HepG2 (cell line): ENCODE measurements around the gene DDRGK1. TPM values are rescaled to one million over a fixed set of nuclear protein-coding genes. Genes with fewer than 3 reads are reported as not detected.

Experiments
- ADNP ChIP-seq: sonication (generic); formaldehyde crosslinking; IDR thresholded peaks from 2 replicates; pipeline ENCODE4 v1.4.0; 2020; ENCODE audit warnings: missing genetic modification reagents
- ETS1 ChIP-seq: sonication (generic); formaldehyde crosslinking; IDR thresholded peaks from 2 replicates; pipeline ENCODE4 v1.4.0; 2020; ENCODE audit warnings: missing genetic modification reagents
- HNF1B ChIP-seq: sonication (generic); formaldehyde crosslinking; IDR thresholded peaks from 2 replicates; pipeline ENCODE4 v1.5.1; 2020; ENCODE audit warnings: mild to moderate bottlenecking, moderate library complexity, missing genetic modification reagents
- KDM5B ChIP-seq: sonication (generic); formaldehyde crosslinking; IDR thresholded peaks from 2 replicates; pipeline ENCODE4 v1.4.0; 2020; ENCODE audit warnings: missing genetic modification reagents, mild to moderate bottlenecking, borderline replicate concordance
- MXD3 ChIP-seq: IDR thresholded peaks from 2 replicates; pipeline ENCODE4 v1.6.1; 2016; ENCODE audit warnings: mild to moderate bottlenecking, missing biosample characterization, missing genetic modification reagents
- PHF5A ChIP-seq: IDR thresholded peaks from one replicate; pipeline ENCODE4 v1.6.1; 2018; ENCODE audit warnings: low read depth, missing genetic modification reagents; ENCODE audit not compliant: unreplicated experiment
- PPARG ChIP-seq: conservative IDR thresholded peaks from 2 replicates; pipeline ENCODE4 v1.6.1; 2016; ENCODE audit warnings: missing biosample characterization, missing genetic modification reagents
- RBAK ChIP-seq: sonication (generic); formaldehyde crosslinking; IDR thresholded peaks from 2 replicates; pipeline ENCODE4 v1.5.1; 2020; ENCODE audit warnings: mild to moderate bottlenecking, missing genetic modification reagents
- SALL1 ChIP-seq: sonication (generic); formaldehyde crosslinking; IDR thresholded peaks from 2 replicates; pipeline ENCODE4 v1.8.0; 2022; ENCODE audit warnings: mild to moderate bottlenecking, missing genetic modification reagents
- SRSF1 ChIP-seq: fragments of 200-400 bp; formaldehyde crosslinking; optimal IDR thresholded peaks from 2 replicates; pipeline ENCODE3; 2017; ENCODE audit warnings: mild to moderate bottlenecking, low read depth, low read length, moderate library complexity
- U2AF2 ChIP-seq: fragments of 200-400 bp; formaldehyde crosslinking; IDR thresholded peaks from 2 replicates; pipeline ENCODE4 v1.6.1; 2017; ENCODE audit warnings: low read depth, mild to moderate bottlenecking, low read length
- YEATS2 ChIP-seq: sonication (generic); formaldehyde crosslinking; IDR thresholded peaks from 2 replicates; pipeline ENCODE4 v1.4.0; 2020; ENCODE audit warnings: missing genetic modification reagents, borderline replicate concordance
- ZNF326 ChIP-seq: sonication (generic); formaldehyde crosslinking; IDR thresholded peaks from 2 replicates; pipeline ENCODE4 v1.4.0; 2020; ENCODE audit warnings: missing genetic modification reagents, borderline replicate concordance
- ZNF335 ChIP-seq: sonication (generic); formaldehyde crosslinking; IDR thresholded peaks from 2 replicates; pipeline ENCODE4 v1.4.0; 2020; ENCODE audit warnings: missing genetic modification reagents
- ZNF382 ChIP-seq: sonication (generic); formaldehyde crosslinking; IDR thresholded peaks from 2 replicates; pipeline ENCODE4 v1.5.0; 2020; ENCODE audit warnings: missing genetic modification reagents, mild to moderate bottlenecking, borderline replicate concordance
- ZNF513 ChIP-seq: sonication (generic); formaldehyde crosslinking; conservative IDR thresholded peaks from 2 replicates; pipeline ENCODE4 v1.5.0; 2020; ENCODE audit warnings: missing genetic modification reagents
- ZNF550 ChIP-seq: sonication (generic); formaldehyde crosslinking; IDR thresholded peaks from 2 replicates; pipeline ENCODE4 v1.4.0; 2020; ENCODE audit warnings: mild to moderate bottlenecking, missing genetic modification reagents, borderline replicate concordance
- ZNF569 ChIP-seq: sonication (generic); formaldehyde crosslinking; IDR thresholded peaks from 2 replicates; pipeline ENCODE4 v1.5.0; 2020; ENCODE audit warnings: mild to moderate bottlenecking, missing genetic modification reagents, moderate library complexity, borderline replicate concordance
- ZNF614 ChIP-seq: IDR thresholded peaks from 2 replicates; pipeline ENCODE4 v1.6.1; 2018; ENCODE audit warnings: missing biosample characterization, missing genetic modification reagents, inconsistent platforms, borderline replicate concordance
- ZNF749 ChIP-seq: sonication (generic); formaldehyde crosslinking; IDR thresholded peaks from 2 replicates; pipeline ENCODE4 v1.8.0; 2022; ENCODE audit warnings: mild to moderate bottlenecking, missing genetic modification reagents, moderate library complexity, borderline replicate concordance
- ZNF772 ChIP-seq: sonication (generic); formaldehyde crosslinking; IDR thresholded peaks from 2 replicates; pipeline ENCODE4 v1.5.0; 2020; ENCODE audit warnings: mild to moderate bottlenecking, missing genetic modification reagents
- ZNF777 ChIP-seq: sonication (generic); formaldehyde crosslinking; IDR thresholded peaks from 2 replicates; pipeline ENCODE4 v1.4.0; 2020; ENCODE audit warnings: missing genetic modification reagents
- ZSCAN5A ChIP-seq: sonication (generic); formaldehyde crosslinking; IDR thresholded peaks from 2 replicates; pipeline ENCODE4 v1.8.0; 2022; ENCODE audit warnings: mild to moderate bottlenecking, missing genetic modification reagents, borderline replicate concordance
- polyA plus RNA-seq, 8 experiments: library from polyadenylated mRNA; depleted of rRNA in 3 of 8; stranded (reverse) in 7 of 8; unstranded in 1 of 8; fragments of >200 nt; fragmentation: Illumina TruSeq in 4 of 8; extraction: Trizol in 4 of 8; gene quantifications; 2 replicates each; pipeline versions ENCODE4 v1.2.1 to v1.2.3, GENCODE V29; 2011 to 2016; ENCODE audit warnings: low read depth in 4 of 8, missing spikeins in 1 of 8, mixed read lengths in 1 of 8; ENCODE audit not compliant: insufficient read depth in 1 of 8
- total RNA-seq, 5 experiments: library from RNA; depleted of rRNA; stranded (reverse); fragments of >200 nt; fragmentation: Illumina TruSeq; extraction: Trizol; gene quantifications; 2 replicates each; pipeline ENCODE4 v1.2.3, GENCODE V29; 2016; ENCODE audit warnings: low read depth in 1 of 5

The DDRGK1 gene
- total and polyA plus RNA-seq, 2 of the 13 experiments (the other 11 are each of a cell fraction or from before 2014, with no cell fraction given) = 96.7 to 149 TPM

GRCh38 chr20:3250091-3250504 is 45.6 kb upstream of the DDRGK1 start (continued):
- 0 out of 2 replicates have a peak, but pooled peaks have one; percentile 60 for TF ChIP-seq ZNF550
- TF ChIP-seq PHF5A (CRISPR knock-in tag) = peak; percentile 76
- TF ChIP-seq SALL1 = peak; percentile 78
- no peak for TF ChIP-seq RBAK (CRISPR knock-in tag)
- TF ChIP-seq MXD3 (CRISPR knock-in tag) = no peak; the same call in 1 of the 2 replicates
- peak; percentile 56; the same call in 1 of the 2 replicates for TF ChIP-seq PPARG (CRISPR knock-in tag)
- peak; percentile 39; the same call in 1 of the 2 replicates for TF ChIP-seq ADNP (CRISPR knock-in tag)
- no peak for TF ChIP-seq ZSCAN5A (CRISPR knock-in tag)
- TF ChIP-seq ZNF614 (CRISPR knock-in tag) = no peak
- TF ChIP-seq ZNF382 (CRISPR knock-in tag) = no peak
- TF ChIP-seq ZNF772 (CRISPR knock-in tag) = peak; percentile 69; the same call in 1 of the 2 replicates
- TF ChIP-seq KDM5B (CRISPR knock-in tag) = peak; percentile 63; the same call in 1 of the 2 replicates
- no peak for TF ChIP-seq ZNF513
- TF ChIP-seq U2AF2 = no peak
- TF ChIP-seq HNF1B (CRISPR knock-in tag) = peak; percentile 37; the same call in 1 of the 2 replicates
- TF ChIP-seq ZNF326 = no peak
- no peak for TF ChIP-seq ZNF569 (CRISPR knock-in tag)
- no peak for TF ChIP-seq SRSF1
- peak; percentile 57; the same call in 1 of the 2 replicates for TF ChIP-seq ZNF749
- TF ChIP-seq YEATS2 (CRISPR knock-in tag) = no peak
- 0 out of 2 replicates have a peak, but pooled peaks have one; percentile 70 for TF ChIP-seq ZNF335 (CRISPR knock-in tag)
- TF ChIP-seq ETS1 (CRISPR knock-in tag) = no peak
- no peak for TF ChIP-seq ZNF777 (CRISPR knock-in tag)
